Lower lobe of right lung (tissue), 2 donors: ENCODE results near the gene ZNF311. TPM values are rescaled to one million over a fixed set of nuclear protein-coding genes. Genes with fewer than 3 reads are reported as not detected.
A peak's percentile ranks its signal among the peaks of the same experiment; 100 is the strongest.
"Not testable (repeated sequence)": the region's sequence is repeated elsewhere in the genome, so short reads cannot be mapped to it uniquely, and the experiment has no call there.

ENCODE experiments used
- ATAC-seq, 2 donors: fragments of 200-7000 bp; cut with Tn5 transposase; one replicate each; pipeline ENCODE4 v1.9.1; 2020 to 2022; ENCODE audit warnings: mild to moderate bottlenecking in 2 of 2, moderate library complexity in 2 of 2
- DNase-seq: peaks from one replicate; pipeline ENCODE4 v3.0.0-alpha.2; 2020
- H3K27ac ChIP-seq: fragments of 200-600 bp; one replicate; pipeline ENCODE4 v1.8.0; 2022
- H3K27me3 ChIP-seq: fragments of 200-600 bp; one replicate; pipeline ENCODE4 v1.8.0; 2022; ENCODE audit warnings: low read depth
- H3K36me3 ChIP-seq: fragments of 200-600 bp; one replicate; pipeline ENCODE4 v1.8.0; 2022; ENCODE audit warnings: mild to moderate bottlenecking
- H3K4me1 ChIP-seq: fragments of 200-600 bp; one replicate; pipeline ENCODE4 v1.8.0; 2022
- H3K4me3 ChIP-seq: fragments of 200-600 bp; one replicate; pipeline ENCODE4 v1.8.0; 2022; ENCODE audit warnings: mild to moderate bottlenecking
- H3K9me3 ChIP-seq: fragments of 200-600 bp; one replicate; pipeline ENCODE4 v1.8.0; 2022
- CTCF ChIP-seq: fragments of 200-600 bp; IDR thresholded peaks from one replicate; pipeline ENCODE4 v1.8.0; 2022; ENCODE audit warnings: antibody characterized with exemption, mild to moderate bottlenecking
- intact Hi-C: fragments of 100-400 bp; cut with DNase I; formaldehyde crosslinking; loops from one replicate; pipeline ENCODE4 v1.11.0; 2022
- total RNA-seq: library from RNA; stranded (reverse); fragmentation: NEBNext Ultra II Directional; extraction: Animal tissue kit (Norgen Biotek cat#: 25700); gene quantifications from one replicate; pipeline ENCODE4 v1.2.1, GENCODE V29; 2021
- donor health status: DM: no; HTN: yes; CAD: no; lungs with severe emphysema.

The ZNF311 gene
- total RNA-seq, 1 donor from 2014 or later = 1.6 TPM

DNA sequence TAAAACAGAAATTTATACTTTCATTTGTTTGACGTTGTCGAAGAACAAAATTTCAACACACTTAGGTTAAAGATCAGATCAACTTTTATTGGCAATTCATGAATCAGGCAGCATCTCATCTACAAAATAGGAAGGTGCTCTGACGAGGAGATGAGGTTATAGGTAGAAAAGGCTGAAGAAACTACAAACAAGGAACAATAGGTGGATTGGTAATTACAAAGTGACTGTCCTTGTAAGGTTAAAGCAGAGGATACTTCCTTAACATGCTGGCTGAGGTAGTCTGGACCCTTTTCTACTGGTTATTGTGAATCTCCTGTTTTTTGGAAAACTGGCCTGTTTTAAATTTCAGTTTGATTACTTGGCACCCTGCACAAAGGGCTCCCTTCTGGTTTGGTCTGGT is 48.8 kb downstream of the ZNF311 start:
- DNase-seq (no peak), ATAC-seq (no peak)
- Histone ChIP-seq H3K4me1 (no peaks in the 10 kb centered on the region), H3K9me3 (no peaks in the 10 kb centered on the region), H3K36me3 (no peaks in the 10 kb centered on the region), H3K4me3 (no peak overlapping the region), H3K27ac (no peak overlapping the region), H3K27me3 (peaks cover 30% of the 10 kb centered on the region)
- no peak for TF ChIP-seq CTCF
- intact Hi-C loops = no loop called here

DNA sequence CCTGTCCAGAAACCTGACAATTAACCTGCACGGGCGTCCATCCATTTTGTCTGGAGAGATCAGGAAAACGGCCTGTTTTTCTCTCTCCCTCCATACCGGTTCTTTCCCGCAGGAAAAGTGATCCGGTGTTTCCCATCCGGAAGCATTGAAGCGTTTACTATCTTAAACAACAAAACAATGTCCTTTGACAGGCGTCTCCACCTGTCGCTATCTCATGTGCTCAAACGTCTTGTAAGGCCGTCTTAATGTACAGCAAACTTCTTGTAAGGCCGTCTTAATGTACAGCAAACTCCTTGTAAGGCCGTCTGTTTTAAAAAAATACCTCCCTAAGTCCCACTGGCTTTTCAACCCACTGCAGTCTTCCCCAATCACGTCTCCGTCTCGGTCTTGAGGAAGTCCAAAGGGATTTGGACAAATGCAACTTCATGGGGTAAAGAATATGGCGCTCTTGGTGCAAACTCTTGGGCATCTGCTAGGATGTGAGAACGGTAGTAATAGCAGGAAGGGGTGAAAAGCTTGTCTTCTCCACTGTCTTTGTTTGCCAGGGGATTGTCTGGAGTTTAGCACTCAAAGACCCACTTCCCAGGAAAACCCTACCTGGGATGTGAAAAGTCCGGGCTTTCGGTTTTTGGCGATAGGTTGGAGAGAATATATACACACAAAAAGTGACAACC is 51.4 kb downstream of the ZNF311 start:
- H3K9me3 ChIP-seq = no peaks in the 10 kb centered on the region
- ATAC-seq = peak in 1 of 2 donors; percentile 54
- no peak overlapping the region for H3K27ac ChIP-seq
- H3K4me1 ChIP-seq = no peaks in the 10 kb centered on the region
- H3K36me3 ChIP-seq = no peaks in the 10 kb centered on the region
- no peak for TF ChIP-seq CTCF
- H3K27me3 ChIP-seq = peaks cover 30% of the 10 kb centered on the region
- intact Hi-C loops = no loop called here
- peak overlapping the region; percentile 32 for H3K4me3 ChIP-seq
- DNase-seq = no peak

DNA sequence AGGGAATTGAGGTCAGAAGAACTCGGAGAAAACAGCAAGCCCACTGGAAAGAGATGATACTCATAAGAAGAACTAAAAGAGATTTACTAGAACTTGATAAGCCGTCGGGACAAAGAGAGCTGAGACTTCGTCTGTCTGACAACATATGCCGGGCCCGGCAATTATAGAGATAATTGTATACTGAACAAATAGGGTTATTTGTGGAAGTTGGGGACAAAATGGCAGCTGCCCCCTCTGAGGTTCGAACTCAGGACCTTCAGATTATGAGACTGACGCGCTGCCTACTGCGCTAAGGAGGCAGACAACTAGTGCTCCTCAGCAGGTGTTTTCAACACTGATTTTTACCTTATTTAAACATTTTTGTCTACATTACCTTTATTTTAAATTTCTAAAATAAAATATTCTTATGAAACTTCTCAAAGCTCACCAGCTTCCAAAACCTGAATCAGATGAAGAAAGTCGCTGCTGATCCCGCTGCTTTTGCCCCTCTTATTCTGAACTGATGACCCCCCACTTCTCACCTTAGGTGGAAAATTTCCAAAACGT is 52.0 kb downstream of the ZNF311 start:
- peaks cover 30% of the 10 kb centered on the region for H3K27me3 ChIP-seq
- peak overlapping the region; percentile 32 for H3K4me3 ChIP-seq
- peak; percentile 68 to 94 for ATAC-seq
- no peak overlapping the region for H3K27ac ChIP-seq
- DNase-seq = no peak
- no peaks in the 10 kb centered on the region for H3K9me3 ChIP-seq
- no peaks in the 10 kb centered on the region for H3K4me1 ChIP-seq
- intact Hi-C loops = no loop called here
- no peak for TF ChIP-seq CTCF
- no peaks in the 10 kb centered on the region for H3K36me3 ChIP-seq

- H3K9me3 ChIP-seq, intact Hi-C loops, DNase-seq: not testable (repeated sequence)
Measured at GRCh38 chr6:28949656-28950195, 55.4 kb downstream of the ZNF311 start.

GRCh38 chr6:28948782-28949486 is 56.2 kb downstream of the ZNF311 start:
- H3K9me3 ChIP-seq = no peaks in the 10 kb centered on the region
- no peak for ATAC-seq
- intact Hi-C loops = no loop called here
- H3K27me3 ChIP-seq = peaks cover 3% of the 10 kb centered on the region
- no peak for TF ChIP-seq CTCF
- H3K4me1 ChIP-seq = peaks cover under 1% of the 10 kb centered on the region
- H3K36me3 ChIP-seq = no peaks in the 10 kb centered on the region
- no peak for DNase-seq
- no peak overlapping the region for H3K4me3 ChIP-seq
- H3K27ac ChIP-seq = no peak overlapping the region

More at GRCh38 chr6:28949656-28950195, 55.4 kb downstream of the ZNF311 start:
- H3K27ac ChIP-seq, H3K4me1 ChIP-seq, ATAC-seq, H3K4me3 ChIP-seq, H3K36me3 ChIP-seq: not testable (repeated sequence)
- H3K27me3 ChIP-seq = peaks cover 10% of the 10 kb centered on the region
